Breast epithelium (tissue), 3 donors: Measurements from ENCODE around the gene LURAP1L.

Experiments
- CTCF ChIP-seq, 3 donors: fragments of 450-650 bp; IDR thresholded peaks; one replicate each; pipeline ENCODE4 v1.5.1; 2016 to 2017; ENCODE audit warnings: antibody characterized with exemption in 3 of 3, mild to moderate bottlenecking in 3 of 3, moderate library complexity in 3 of 3
- POLR2A ChIP-seq: fragments of 450-650 bp; IDR thresholded peaks from one replicate; pipeline ENCODE4 v1.6.1; 2016; ENCODE audit warnings: antibody characterized with exemption, mild to moderate bottlenecking, moderate library complexity
- POLR2AphosphoS5 ChIP-seq, 3 donors: sonication (generic); formaldehyde crosslinking; IDR thresholded peaks; one replicate each; pipeline ENCODE4 v1.6.1; 2017; ENCODE audit warnings: antibody characterized with exemption in 3 of 3

- no peak for TF ChIP-seq CTCF (IDR thresholded peaks at IDR 0.05)
- peak; percentile 53 for TF ChIP-seq POLR2A
- peak in 2 of 3 donors; percentile 23 to 42 for TF ChIP-seq POLR2AphosphoS5 (IDR thresholded peaks at IDR 0.05)
Measured at GRCh38 chr9:12774861-12775678, at the start of gene LURAP1L.
